Inflammatory macrophage treated with lipopolysaccharide for 4 hours (primary cell): ENCODE measurements around the gene PLEKHA4.
"Not testable (repeated sequence)": the region's sequence is repeated elsewhere in the genome, so short reads cannot be mapped to it uniquely, and the experiment has no call there.

ENCODE experiments used
- DNase-seq: peaks from one replicate; pipeline ENCODE4 v3.0.0-alpha.2; 2020

PLEKHA4 gene

DNA sequence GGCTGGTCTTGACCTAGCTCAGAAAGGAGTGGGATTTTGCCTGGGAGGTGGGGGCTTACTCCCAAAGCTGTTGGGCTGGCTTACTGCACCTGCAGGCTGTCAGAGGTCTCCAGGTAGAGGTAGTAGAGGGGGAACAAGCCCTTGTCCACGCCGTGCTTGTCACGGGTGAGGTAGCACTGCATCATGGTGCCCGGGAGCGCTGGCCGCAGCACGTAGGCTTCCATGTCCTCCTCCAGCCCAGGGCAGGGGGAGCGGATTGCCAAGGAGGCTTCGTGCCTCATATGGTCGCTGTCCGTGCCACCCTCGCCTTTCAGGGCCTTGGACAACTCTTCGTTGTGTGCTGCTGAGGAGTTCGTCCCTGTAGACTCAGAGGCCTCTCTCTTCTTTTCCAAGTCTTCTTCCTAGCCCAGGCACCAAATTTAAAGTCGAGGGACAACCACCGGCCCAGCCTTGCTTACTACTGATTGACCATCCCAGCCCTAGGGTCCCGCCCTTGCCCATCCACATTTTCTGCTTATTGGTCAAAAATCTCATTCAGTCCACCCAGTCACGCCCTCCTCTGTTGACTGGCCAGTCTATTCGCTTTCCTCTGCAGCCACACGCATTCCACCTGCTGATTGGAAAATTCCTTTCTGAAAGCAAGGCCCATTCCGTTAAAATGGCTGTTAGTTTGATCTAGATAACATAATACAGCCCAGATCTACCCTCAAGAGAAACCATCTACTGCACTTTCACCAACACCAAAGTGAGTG lies 19.6 kb upstream of the PLEKHA4 start:
- DNase-seq, result no peak

DNA sequence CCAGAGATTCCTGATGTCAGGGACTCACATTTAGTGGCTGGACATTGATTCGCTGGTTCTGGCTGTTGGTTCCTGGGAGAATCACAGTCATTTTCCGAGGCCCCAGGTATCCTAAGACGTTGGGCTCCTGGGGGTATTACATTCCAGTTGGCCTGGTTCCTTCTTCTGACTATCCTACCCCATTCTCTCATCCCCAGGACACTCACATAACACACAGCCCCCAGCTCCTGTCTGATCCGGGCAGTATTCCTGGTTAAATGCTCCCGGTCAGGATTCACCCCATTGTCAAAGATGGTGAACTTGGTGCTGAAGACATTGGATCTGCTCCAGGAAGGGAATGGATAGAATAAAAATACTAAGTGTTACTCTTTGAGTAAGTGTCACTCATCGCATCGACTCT lies 15.3 kb upstream of the PLEKHA4 start:
- DNase-seq, result no peak

DNA sequence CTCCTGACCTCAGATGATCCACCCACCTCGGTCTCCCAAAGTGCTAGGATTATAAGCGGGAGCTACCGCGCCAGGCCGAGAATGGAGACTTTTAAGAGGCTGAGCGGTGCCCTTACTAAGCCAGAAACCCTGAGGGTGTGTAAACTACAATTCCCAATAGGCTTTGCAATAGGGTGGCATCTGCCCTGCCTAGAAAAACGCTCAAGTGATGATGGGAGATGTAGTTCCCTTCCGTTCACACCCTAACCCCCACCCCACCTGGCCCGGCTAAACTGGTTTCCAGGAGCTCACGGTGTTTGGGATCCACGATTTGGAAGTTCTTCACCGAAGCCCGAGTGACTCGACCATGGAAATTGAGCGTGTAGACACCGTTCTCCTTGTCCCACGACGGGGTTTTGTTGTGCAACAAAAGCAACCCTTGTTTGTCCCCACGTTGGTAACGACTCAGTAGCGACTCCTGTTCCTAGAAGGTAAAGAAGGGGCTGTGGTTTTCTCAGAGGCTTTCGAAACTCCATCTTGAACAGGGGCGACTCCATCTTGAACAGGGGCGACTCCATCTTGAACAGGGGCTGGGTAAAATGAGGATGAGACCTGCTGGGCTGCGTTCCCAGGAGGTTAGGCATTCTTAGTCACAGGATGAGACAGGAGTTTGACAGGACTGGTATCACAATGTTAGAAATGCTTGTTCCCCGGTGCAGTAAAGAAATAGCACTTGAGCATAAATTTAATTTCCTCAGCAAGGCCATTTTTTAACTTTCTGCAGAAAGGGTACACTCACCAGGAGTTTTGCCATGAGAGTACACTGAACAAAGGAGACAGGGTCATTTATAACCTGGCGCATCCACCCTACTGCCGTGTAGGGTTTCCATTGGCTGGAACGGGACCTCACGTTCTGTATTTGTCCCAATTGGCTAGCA lies 13.6 kb upstream of the PLEKHA4 start:
- DNase-seq, result no peak

DNA sequence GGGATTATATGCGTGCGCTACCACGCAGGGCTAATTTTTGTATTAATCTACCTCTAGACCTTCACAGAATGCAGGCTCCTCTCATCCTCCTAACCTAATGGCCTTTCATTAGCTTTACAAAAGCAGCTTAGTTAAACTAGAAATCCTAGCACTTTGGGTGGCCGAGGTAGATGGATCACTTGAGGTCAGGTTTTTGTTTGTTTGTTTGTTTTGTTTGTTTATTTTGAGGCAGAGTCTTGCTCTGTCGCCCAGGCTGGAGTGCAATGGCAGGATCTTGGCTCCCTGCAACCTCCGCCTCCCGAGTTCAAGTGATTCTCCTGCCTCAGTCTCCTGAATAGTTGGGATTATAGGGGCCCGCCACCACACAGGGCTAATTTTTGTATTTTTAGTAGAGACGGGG lies 11.3 kb upstream of the PLEKHA4 start:
- DNase-seq, result not testable (repeated sequence)

DNA sequence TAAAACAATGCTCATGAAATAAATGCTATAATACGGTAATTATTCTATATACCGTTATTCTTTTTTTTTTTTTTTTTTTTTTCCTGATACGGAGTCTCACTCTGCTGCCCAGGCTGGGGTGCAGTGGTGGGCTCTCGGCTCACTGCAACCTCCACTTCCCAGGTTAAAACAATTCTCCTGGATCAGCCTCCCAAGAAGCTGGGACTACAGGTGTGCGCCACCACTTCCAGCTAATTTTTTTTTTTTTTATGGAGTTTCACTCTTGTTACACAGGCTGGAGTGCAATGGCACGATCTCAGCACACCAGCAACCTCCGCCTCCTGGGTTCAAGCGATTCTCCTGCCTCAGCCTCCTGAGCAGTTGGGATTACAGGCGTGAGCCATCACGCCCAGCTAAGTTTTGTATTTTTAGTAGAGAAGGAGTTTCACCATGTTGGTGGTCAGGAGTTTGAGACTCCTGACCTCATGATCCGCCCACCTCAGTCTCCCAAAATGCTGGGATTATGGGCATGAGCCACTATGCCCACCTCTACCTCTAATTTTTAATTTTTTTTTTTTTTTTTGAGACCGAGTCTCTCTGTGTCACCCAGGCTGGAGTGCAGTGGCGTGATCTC lies 10.7 kb upstream of the PLEKHA4 start:
- DNase-seq, result no peak

DNA sequence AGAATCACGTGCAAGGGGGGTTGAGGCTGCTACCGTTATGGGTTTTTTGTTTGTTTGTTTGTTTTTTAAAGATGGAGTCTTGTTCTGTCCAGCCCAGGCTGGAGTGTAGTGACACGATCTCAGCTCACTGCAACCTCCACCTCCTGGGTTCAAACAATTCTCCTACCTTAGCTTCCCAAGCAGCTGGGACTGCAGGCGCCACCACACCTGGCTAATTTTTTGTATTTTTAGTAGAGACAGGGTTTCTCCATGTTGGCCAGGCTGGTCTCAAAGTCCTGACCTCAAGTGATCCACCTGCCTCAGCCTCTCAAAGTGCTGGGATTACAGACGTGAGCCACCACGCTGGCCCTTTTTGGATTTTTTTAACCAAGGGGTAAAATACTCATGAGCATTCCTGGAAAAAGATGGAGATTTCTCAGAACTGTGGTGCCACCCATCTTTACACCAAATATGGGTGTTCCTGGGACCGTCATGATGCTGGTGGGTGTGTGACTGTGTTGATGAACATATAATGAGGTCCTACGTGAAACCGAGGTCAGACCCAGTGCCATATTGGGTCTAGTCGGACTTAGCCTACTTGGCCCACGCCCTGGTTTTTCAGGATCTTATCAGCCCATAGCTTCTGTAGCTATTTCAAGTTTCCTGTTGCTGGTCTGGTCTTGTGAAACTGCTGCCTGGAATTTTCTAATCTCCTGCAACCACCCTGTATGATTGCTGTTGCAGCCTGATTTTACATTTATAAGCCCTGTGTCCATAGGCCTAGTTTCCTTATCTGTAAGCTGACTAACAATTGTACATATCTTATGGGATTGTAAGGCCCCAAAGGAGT lies 10.0 kb upstream of the PLEKHA4 start:
- peak; percentile 78 for DNase-seq

DNA sequence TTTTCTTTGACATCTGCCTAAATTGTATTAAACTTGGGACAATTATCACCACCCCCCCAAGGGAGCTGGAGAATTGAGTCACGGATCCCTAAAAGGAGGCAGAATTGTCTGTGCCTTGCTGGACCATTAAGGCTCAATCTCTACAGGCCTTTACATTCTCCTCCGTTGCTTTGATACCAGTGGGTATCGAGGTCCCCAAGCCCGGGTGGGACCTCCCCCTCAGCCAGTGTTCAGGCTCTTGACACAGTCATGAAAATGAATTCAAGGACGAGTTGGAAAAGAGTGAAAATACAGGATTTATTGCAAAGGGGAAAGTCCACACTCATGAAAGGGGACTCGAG lies 9.4 kb upstream of the PLEKHA4 start:
- DNase-seq, result no peak

DNA sequence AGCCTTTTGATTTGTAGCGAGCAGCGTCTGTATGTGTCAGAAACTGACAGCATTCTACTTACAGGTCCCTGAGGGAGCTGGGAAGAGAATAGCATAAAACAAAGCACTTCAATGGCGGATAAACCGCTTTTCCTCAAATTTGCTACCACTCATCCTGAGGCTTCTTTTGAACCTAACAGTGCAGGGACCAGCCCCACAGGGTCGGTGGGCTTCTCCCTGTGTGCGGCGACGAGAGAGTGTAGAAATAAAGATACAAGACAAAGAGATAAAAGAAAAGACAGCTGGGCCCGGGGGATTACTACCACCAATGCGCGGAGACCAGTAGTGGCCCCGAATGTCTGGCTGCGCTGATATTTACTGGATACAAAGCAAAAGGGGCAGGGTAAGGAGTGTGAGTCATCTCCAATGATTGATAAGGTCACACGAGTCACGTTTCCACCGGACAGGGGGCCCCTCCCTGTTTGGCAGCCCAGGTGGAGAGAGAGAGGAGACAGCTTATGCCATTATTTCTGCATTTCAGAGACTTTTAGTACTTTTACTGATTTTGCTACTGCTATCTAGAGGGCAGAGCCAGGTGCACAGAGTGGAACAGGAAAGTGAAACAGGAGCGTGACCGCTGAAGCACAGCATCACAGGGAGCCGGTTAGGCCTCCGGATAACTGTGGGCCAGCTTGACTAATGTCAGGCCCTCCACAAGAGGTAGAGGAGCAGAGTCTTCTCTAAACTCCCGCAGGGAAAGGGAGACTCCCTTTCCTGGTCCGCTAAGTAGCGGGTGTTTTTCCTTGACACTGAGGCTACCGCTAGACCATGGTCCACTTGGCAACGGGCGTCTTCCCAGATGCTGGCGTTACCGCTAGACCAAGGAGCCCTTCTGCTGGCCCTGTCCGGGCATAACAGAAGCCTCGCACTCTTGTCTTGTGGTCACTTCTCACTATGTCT lies 7.9 kb upstream of the PLEKHA4 start:
- not testable (repeated sequence) for DNase-seq

DNA sequence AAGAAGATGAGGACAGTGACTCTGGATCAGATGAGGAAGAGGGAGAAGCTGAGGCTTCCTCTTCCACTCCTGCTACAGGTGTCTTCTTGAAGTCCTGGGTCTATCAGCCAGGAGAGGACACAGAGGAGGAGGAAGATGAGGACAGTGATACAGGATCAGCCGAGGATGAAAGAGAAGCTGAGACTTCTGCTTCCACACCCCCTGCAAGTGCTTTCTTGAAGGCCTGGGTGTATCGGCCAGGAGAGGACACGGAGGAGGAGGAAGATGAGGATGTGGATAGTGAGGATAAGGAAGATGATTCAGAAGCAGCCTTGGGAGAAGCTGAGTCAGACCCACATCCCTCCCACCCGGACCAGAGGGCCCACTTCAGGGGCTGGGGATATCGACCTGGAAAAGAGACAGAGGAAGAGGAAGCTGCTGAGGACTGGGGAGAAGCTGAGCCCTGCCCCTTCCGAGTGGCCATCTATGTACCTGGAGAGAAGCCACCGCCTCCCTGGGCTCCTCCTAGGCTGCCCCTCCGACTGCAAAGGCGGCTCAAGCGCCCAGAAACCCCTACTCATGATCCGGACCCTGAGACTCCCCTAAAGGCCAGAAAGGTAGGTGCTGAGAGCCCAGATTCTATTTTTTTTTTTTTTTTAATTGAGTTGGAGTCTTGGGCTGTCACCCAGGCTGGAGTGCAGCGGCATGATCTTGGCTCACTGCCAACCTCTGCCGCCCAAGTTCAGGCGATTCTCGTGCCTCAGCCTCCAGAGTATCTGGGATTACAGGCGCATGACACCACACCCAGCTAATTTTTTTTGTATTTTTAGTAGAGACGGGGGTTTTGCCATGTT lies 6.1 kb upstream of the PLEKHA4 start:
- peak; percentile 83 for DNase-seq

DNA sequence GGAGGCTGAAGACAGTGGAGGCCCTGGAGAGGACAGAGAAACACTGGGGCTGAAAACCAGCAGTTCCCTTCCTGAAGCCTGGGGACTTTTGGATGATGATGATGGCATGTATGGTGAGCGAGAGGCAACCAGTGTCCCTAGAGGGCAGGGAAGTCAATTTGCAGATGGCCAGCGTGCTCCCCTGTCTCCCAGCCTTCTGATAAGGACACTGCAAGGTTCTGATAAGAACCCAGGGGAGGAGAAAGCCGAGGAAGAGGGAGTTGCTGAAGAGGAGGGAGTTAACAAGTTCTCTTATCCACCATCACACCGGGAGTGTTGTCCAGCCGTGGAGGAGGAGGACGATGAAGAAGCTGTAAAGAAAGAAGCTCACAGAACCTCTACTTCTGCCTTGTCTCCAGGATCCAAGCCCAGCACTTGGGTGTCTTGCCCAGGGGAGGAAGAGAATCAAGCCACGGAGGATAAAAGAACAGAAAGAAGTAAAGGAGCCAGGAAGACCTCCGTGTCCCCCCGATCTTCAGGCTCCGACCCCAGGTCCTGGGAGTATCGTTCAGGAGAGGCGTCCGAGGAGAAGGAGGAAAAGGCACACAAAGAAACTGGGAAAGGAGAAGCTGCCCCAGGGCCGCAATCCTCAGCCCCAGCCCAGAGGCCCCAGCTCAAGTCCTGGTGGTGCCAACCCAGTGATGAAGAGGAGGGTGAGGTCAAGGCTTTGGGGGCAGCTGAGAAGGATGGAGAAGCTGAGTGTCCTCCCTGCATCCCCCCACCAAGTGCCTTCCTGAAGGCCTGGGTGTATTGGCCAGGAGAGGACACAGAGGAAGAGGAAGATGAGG lies 5.3 kb upstream of the PLEKHA4 start:
- peak; percentile 53 for DNase-seq

DNA sequence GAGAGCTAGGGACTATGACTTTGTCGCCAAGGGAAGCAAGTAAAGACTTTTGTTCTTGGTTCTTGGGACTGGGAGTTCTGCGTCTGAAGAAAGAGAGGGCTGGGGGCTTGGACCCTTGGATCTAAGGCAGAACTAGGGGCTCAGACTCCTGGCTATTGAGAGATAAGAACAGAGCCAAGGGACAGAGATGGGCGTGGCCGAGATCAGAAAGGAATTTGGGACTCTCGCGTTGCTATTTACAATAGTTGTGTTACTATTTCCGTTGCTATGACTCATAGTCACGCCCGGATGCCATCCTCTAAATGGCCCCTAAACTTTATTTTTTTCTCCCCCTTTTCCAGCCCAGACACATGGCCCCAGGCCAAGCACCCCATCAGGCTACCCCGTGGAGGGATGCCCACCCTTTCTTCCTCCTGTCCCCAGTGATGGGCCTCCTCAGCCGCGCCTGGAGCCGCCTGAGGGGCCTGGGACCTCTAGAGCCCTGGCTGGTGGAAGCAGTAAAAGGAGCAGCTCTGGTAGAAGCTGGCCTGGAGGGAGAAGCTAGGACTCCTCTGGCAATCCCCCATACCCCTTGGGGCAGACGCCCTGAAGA lies 4.6 kb upstream of the PLEKHA4 start:
- DNase-seq, result peak; percentile 95

DNA sequence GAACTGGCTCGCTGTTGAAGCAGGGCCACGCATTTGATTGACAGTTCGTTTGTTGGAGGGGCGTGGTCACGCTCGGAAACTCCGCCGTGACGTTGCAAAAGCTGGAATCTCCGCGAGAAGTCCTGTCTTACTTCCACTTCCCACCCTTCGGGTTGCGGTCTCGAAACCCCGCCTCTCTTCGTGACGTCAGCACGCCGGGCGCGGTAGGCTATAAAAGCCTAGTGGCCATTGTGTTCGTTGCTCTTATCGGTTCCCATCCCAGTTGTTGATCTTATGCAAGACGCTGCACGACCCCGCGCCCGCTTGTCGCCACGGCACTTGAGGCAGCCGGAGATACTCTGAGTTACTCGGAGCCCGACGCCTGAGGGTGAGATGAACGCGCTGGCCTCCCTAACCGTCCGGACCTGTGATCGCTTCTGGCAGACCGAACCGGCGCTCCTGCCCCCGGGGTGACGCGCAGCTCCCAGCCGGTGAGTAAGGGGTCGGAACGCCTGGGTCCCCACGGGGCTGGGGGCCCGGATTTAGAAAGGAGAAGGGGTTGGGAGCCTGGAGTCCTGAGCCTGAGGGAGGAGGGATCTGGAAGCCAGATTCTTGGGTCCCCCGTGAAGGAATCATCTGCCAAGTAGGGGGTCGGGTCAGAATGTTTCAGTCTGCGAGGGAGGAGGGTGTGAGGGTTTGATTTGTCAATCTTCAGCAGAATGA lies 3.9 kb upstream of the PLEKHA4 start, which contains the start of gene PPP1R15A:
Gene PPP1R15A, plus strand, starts transcription at position 240 of the 702 bp plus-strand sequence. CDS start 813 bp downstream, outside the sequence.
- peak; percentile 98 for DNase-seq

DNA sequence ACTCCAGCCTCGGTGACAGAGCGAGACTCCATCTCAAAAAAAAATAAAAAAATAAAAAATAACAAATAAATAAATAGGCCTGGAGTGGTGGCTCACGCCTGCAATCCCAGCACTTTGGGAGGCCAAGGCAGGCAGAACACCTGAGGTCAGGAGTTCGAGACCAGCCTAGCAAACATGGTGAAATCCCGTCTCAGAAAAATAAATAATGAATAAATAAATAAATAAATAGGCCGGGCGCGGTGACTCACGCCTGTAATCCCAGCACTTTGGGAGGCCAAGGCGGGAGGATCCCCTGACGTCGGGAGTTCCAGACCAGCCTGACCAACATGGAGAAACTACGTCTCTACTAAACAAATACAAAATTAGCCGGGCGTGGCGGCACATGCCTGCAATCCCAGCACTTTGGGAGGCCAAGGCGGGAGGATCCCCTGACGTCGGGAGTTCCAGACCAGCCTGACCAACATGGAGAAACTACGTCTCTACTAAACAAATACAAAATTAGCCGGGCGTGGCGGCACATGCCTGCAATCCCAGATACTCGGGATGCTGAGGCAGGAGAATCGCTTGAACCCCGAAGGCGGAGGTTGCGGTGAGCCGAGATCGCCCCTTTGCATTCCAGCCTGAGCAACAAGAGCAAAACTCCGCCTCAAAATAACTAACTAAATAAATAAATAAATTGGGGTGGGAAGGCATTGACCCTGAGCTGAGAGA lies 3.2 kb upstream of the PLEKHA4 start:
- not testable (repeated sequence) for DNase-seq

DNA sequence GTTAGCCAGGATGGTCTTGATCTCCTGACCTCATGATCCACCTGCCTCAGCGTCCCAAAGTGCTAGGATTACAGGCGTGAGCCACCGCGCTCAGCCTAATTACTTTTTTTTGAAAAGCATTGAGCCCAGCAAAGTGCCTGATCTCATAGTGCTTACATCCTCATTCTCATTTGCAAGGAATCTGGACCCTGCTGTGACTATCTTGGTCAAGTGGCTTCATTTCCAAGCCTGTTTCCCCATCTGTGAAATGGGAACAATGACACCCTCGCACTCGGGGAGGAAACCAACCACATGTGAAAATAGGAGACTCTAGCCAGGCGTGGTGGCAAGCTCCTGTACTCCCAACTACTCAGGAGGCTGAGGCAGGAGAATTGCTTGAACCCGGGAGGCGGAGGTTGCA lies 1.6 kb upstream of the PLEKHA4 start:
- DNase-seq, result peak; percentile 60

DNA sequence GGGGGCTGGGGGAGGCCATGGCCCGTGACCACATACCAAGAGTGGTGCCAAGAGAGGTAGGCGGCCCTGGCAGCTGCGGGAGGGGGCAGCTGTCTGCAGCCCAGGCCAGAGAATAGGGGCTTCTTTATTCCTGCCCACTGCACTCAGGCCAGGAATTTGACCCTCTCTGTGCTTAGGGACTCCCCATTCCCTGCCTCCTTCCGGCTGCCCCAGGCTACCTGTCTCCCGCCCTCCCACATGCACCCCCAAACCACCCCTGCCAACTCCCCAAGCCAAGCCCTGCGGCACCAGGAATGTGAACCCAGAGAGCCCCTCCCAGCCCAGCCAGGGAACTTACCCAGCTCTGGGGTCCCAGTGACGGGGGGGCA lies 687 bp downstream of the PLEKHA4 start:
- DNase-seq, result no peak

DNA sequence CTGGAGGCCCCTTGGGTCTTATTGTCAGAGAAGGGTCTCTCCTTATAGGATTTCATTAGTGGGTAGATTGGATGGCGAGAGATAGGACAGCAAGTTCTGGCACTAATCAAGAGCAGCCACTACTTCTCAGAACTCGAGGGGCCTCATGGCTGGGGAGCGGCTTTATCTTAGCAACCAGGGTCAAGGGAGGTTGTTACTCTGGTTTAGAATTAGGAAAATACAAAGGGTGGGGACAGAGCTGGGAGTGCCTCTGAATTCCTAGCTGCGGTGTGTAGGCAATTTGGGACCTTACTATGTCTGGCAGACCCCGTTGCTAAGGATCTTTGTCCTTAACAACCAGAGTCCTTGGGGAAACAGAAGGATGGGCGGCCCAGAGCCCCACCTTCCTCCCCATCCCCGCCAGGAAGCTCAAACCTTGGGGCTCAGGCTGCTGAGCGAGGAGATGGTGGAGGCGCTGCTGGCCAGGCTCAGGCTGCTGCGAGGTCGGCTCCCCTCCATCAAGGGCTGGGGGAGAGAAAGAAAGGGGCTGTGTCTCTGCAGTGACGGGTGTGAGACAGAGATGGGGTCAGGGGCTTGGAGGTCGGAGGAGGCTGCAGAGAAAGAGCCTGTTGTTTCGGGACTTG lies 1.2 kb downstream of the PLEKHA4 start:
- no peak for DNase-seq

DNA sequence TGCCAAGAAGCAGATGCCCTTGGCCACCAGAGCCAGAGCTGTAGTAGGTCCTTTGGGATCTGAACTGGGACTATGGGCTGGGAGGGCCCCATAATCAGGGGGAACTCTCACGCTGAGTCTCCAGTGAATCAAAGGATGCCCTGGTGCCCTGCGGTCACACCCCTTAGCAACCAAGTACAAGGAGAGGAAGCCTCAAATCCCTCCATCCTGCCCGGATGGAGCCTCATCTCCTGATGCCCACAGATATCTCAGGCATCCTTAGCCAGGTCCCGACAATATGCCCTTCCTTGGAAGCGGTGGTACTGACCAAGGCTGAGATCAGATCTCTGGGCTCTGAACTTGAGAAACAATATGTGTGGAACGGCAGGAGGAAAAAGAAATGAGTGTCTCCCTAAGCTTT lies 1.7 kb downstream of the PLEKHA4 start:
- no peak for DNase-seq

DNA sequence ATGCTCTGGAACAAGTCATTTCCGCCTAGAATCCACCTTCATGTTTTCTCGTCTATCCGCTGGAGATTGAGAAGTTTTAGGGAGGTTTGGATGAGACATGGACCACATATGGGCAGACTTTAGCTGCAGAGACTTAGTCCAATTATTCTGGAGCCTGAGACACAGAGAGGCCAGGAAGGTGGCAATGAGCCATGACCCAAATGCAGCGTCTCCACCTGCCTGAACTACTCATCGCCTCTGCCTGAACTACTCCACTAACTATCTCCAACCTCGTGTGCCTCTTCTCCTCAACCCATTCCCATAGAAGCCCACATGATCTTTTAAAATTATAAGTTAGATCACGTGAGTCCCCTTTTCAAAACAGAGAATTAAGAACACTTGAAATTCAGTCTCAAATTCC lies 5.6 kb downstream of the PLEKHA4 start:
- no peak for DNase-seq
